GDM1 (cell line): ENCODE measurements around the gene PHACTR1.
"Not testable (repeated sequence)": the region's sequence is repeated elsewhere in the genome, so short reads cannot be mapped to it uniquely, and the experiment has no call there.

ENCODE experiments used
- DNase-seq: peaks from one replicate; lab custom pipeline; 2025; lab: John Stamatoyannopoulos, UW

The PHACTR1 gene

GRCh38 chr6:13112921-13113320 lies 396.4 kb downstream of the PHACTR1 start:
- no peak for DNase-seq

- no peak for DNase-seq
Observed at GRCh38 chr6:13113376-13113775, 396.8 kb downstream of the PHACTR1 start.

- DNase-seq, result no peak
Observed at GRCh38 chr6:13113981-13114593, 397.5 kb downstream of the PHACTR1 start.

GRCh38 chr6:13116155-13116554 lies 399.6 kb downstream of the PHACTR1 start:
- DNase-seq, result peak; percentile 45

GRCh38 chr6:13117570-13117969 lies 401.0 kb downstream of the PHACTR1 start:
- DNase-seq, result no peak

GRCh38 chr6:13119549-13119948 lies 403.0 kb downstream of the PHACTR1 start:
- no peak for DNase-seq

GRCh38 chr6:13120483-13121482 lies 404.2 kb downstream of the PHACTR1 start:
- peak; percentile 37 for DNase-seq

GRCh38 chr6:13124131-13124530 lies 407.6 kb downstream of the PHACTR1 start:
- no peak for DNase-seq

GRCh38 chr6:13125841-13126240 lies 409.3 kb downstream of the PHACTR1 start:
- DNase-seq, result no peak

- DNase-seq, result no peak
Observed at GRCh38 chr6:13131935-13132661, 415.5 kb downstream of the PHACTR1 start.

- not testable (repeated sequence) for DNase-seq
Observed at GRCh38 chr6:13133894-13134293, 417.3 kb downstream of the PHACTR1 start.

GRCh38 chr6:13135152-13135551 lies 418.6 kb downstream of the PHACTR1 start:
- no peak for DNase-seq

GRCh38 chr6:13139119-13139518 lies 422.6 kb downstream of the PHACTR1 start:
- DNase-seq, result no peak

GRCh38 chr6:13140980-13141379 lies 424.4 kb downstream of the PHACTR1 start:
- no peak for DNase-seq

- peak; percentile 69 for DNase-seq
Observed at GRCh38 chr6:13141387-13141786, 424.8 kb downstream of the PHACTR1 start.

- no peak for DNase-seq
Observed at GRCh38 chr6:13142611-13143010, 426.0 kb downstream of the PHACTR1 start.

GRCh38 chr6:13146442-13146841 lies 429.9 kb downstream of the PHACTR1 start:
- DNase-seq, result no peak

- no peak for DNase-seq
Observed at GRCh38 chr6:13147376-13147775, 430.8 kb downstream of the PHACTR1 start.

GRCh38 chr6:13147782-13148181 lies 431.2 kb downstream of the PHACTR1 start:
- DNase-seq, result no peak

- no peak for DNase-seq
Observed at GRCh38 chr6:13152764-13153163, 436.2 kb downstream of the PHACTR1 start.

- DNase-seq, result no peak
Observed at GRCh38 chr6:13156381-13156780, 439.8 kb downstream of the PHACTR1 start.

- DNase-seq, result no peak
Observed at GRCh38 chr6:13157293-13157692, 440.7 kb downstream of the PHACTR1 start.
